COLO668 (cell line): Measurements from ENCODE around the gene IRF3.

Source experiments
- DNase-seq: peaks from one replicate; lab custom pipeline; 2025; ENCODE audit not compliant: unreplicated experiment; lab: John Stamatoyannopoulos, UW

The IRF3 gene

GRCh38 chr19:49672131-49672919 is 6.7 kb upstream of the IRF3 start:
- DNase-seq: peak; percentile 87

GRCh38 chr19:49669516-49669915 is 3.9 kb upstream of the IRF3 start:
- DNase-seq: no peak

- DNase-seq: no peak
Observed at GRCh38 chr19:49667473-49667872, 1.8 kb upstream of the IRF3 start.

- DNase-seq: no peak
Observed at GRCh38 chr19:49666120-49666444, 425 bp upstream of the IRF3 start.

GRCh38 chr19:49665036-49665350 is 664 bp downstream of the IRF3 start:
- no peak for DNase-seq

- peak; percentile 92 for DNase-seq
Observed at GRCh38 chr19:49664171-49665035, 1.3 kb downstream of the IRF3 start.

GRCh38 chr19:49663224-49663623 is 2.4 kb downstream of the IRF3 start:
- DNase-seq: no peak

GRCh38 chr19:49662011-49662410 is 3.6 kb downstream of the IRF3 start:
- no peak for DNase-seq

- DNase-seq: no peak
Observed at GRCh38 chr19:49660338-49660961, 5.2 kb downstream of the IRF3 start.

- no peak for DNase-seq
Observed at GRCh38 chr19:49658566-49659442, 6.9 kb downstream of the IRF3 start.

- no peak for DNase-seq
Observed at GRCh38 chr19:49658139-49658517, 7.5 kb downstream of the IRF3 start.

- DNase-seq: no peak
Observed at GRCh38 chr19:49657493-49658138, 8.0 kb downstream of the IRF3 start.

- DNase-seq: no peak
Observed at GRCh38 chr19:49656456-49657109, 9.1 kb downstream of the IRF3 start.

- no peak for DNase-seq
Observed at GRCh38 chr19:49655570-49656455, 9.8 kb downstream of the IRF3 start.

- no peak for DNase-seq
Observed at GRCh38 chr19:49654581-49654980, 11.1 kb downstream of the IRF3 start.

- DNase-seq: no peak
Observed at GRCh38 chr19:49653466-49653806, 12.2 kb downstream of the IRF3 start.

GRCh38 chr19:49652551-49653465 is 12.8 kb downstream of the IRF3 start:
- DNase-seq: no peak
